ENCODE data around the gene OPA3.

The OPA3 gene

GRCh38 chr19:45597425-45598111, 13.0 kb upstream of the OPA3 start:
- no peak for DNase-seq

GRCh38 chr19:45595814-45596213, 11.2 kb upstream of the OPA3 start:
- no peak for DNase-seq

- no peak for DNase-seq
These were observed 8.9 kb upstream of the OPA3 start for GRCh38 chr19:45593520-45593919.

GRCh38 chr19:45592366-45592765, 7.8 kb upstream of the OPA3 start:
- no peak for DNase-seq

GRCh38 chr19:45591638-45592005, 7.0 kb upstream of the OPA3 start:
- DNase-seq, result no peak

GRCh38 chr19:45591004-45591637, 6.5 kb upstream of the OPA3 start:
- peak; percentile 71 for DNase-seq

- no peak for DNase-seq
These were observed 5.8 kb upstream of the OPA3 start for GRCh38 chr19:45590300-45591003.

GRCh38 chr19:45589768-45590167, 5.2 kb upstream of the OPA3 start:
- no peak for DNase-seq

GRCh38 chr19:45587873-45588272, 3.3 kb upstream of the OPA3 start:
- DNase-seq, result no peak

GRCh38 chr19:45585158-45585577, 566 bp upstream of the OPA3 start:
- no peak for DNase-seq

GRCh38 chr19:45581576-45581975, 3.0 kb downstream of the OPA3 start:
- DNase-seq, result no peak

GRCh38 chr19:45578861-45579260, 5.7 kb downstream of the OPA3 start:
- DNase-seq, result no peak

- DNase-seq, result no peak
These were observed 7.3 kb downstream of the OPA3 start for GRCh38 chr19:45577111-45577905.

GRCh38 chr19:45576682-45577081, 7.9 kb downstream of the OPA3 start:
- DNase-seq, result no peak

GRCh38 chr19:45575216-45575615, 9.4 kb downstream of the OPA3 start:
- DNase-seq, result no peak

- DNase-seq, result no peak
These were observed 10.1 kb downstream of the OPA3 start for GRCh38 chr19:45574526-45574925.

- no peak for DNase-seq
These were observed 13.0 kb downstream of the OPA3 start for GRCh38 chr19:45571457-45572220.

- DNase-seq, result peak; percentile 70
These were observed 14.8 kb downstream of the OPA3 start for GRCh38 chr19:45569619-45570421.

GRCh38 chr19:45568732-45569131, 15.9 kb downstream of the OPA3 start:
- DNase-seq, result no peak

GRCh38 chr19:45567609-45568008, 17.0 kb downstream of the OPA3 start:
- no peak for DNase-seq

GRCh38 chr19:45564131-45564780, 20.3 kb downstream of the OPA3 start:
- no peak for DNase-seq

Data from stimulated activated CD4-positive, alpha-beta T cell treated with anti-CD3 and anti-CD28 coated beads, Interleukin-15, amount 100 ng/mL, for 24 hours (primary cell).